Neuronal stem cell (in vitro differentiated cells): ENCODE results near the gene ZNF609.

ENCODE experiments used
- DNase-seq: peaks from one replicate; pipeline ENCODE4 v3.0.0-alpha.2; 2013; ENCODE audit warnings: low spot score
- H2AFZ ChIP-seq: one replicate; pipeline ENCODE4 v1.6.1; 2013; ENCODE audit warnings: mild to moderate bottlenecking, low read length, inconsistent platforms
- H2AK5ac ChIP-seq: 2 replicates; pipeline ENCODE4 v1.6.1; 2013; ENCODE audit warnings: low read depth, mild to moderate bottlenecking, inconsistent platforms, low read length, moderate library complexity, mixed read lengths
- H2BK120ac ChIP-seq: 2 replicates; pipeline ENCODE4 v1.6.1; 2013; ENCODE audit warnings: low read depth, mild to moderate bottlenecking, inconsistent platforms, low read length, moderate library complexity, mixed read lengths
- H2BK12ac ChIP-seq: one replicate; pipeline ENCODE4 v1.6.1; 2013; ENCODE audit warnings: low read length, inconsistent platforms
- H2BK15ac ChIP-seq: 2 replicates; pipeline ENCODE4 v1.6.1; 2013; ENCODE audit warnings: mild to moderate bottlenecking, low read length, inconsistent platforms, mixed read lengths
- H2BK5ac ChIP-seq: one replicate; pipeline ENCODE4 v1.6.1; 2013; ENCODE audit warnings: inconsistent platforms, mild to moderate bottlenecking, low read length, moderate library complexity
- H3K14ac ChIP-seq: one replicate; pipeline ENCODE4 v1.6.1; 2013; ENCODE audit warnings: low read length, inconsistent platforms
- H3K18ac ChIP-seq: 2 replicates; pipeline ENCODE4 v1.6.1; 2013; ENCODE audit warnings: low read length, inconsistent platforms
- H3K23ac ChIP-seq: 2 replicates; pipeline ENCODE4 v1.6.1; 2013; ENCODE audit warnings: low read depth, mild to moderate bottlenecking, mixed read lengths, low read length, inconsistent platforms; ENCODE audit not compliant: poor library complexity
- H3K27ac ChIP-seq: replicated peaks from 3 replicates; pipeline ENCODE4 v1.5.1; 2013; ENCODE audit warnings: low read length, inconsistent platforms
- H3K27me3 ChIP-seq, 3 experiments: 2 replicates each; pipeline ENCODE4 v1.6.1; 2013; ENCODE audit warnings: low read length in 3 of 3, mild to moderate bottlenecking in 2 of 3, inconsistent platforms in 1 of 3, low read depth in 1 of 3, mixed read lengths in 1 of 3, moderate library complexity in 1 of 3; ENCODE audit not compliant: control insufficient read depth in 3 of 3, insufficient read depth in 3 of 3
- H3K36me3 ChIP-seq, 2 donors: replicated peaks in 1 of 2; 2 replicates each; pipeline ENCODE4 v1.6.1; 2013; ENCODE audit warnings: low read length in 2 of 2; ENCODE audit not compliant: control insufficient read depth in 2 of 2, insufficient read depth in 2 of 2
- H3K4ac ChIP-seq: 2 replicates; pipeline ENCODE4 v1.6.1; 2013; ENCODE audit warnings: inconsistent platforms, mild to moderate bottlenecking, low read length, moderate library complexity
- H3K4me1 ChIP-seq, 2 donors: 1 replicate in 1 of 2; 2 replicates in 1 of 2; pipeline ENCODE4 v1.6.1; 2013; ENCODE audit warnings: low read length in 2 of 2, low read depth in 1 of 2; ENCODE audit not compliant: control insufficient read depth in 2 of 2, insufficient read depth in 1 of 2
- H3K4me2 ChIP-seq: one replicate; pipeline ENCODE4 v1.6.1; 2013; ENCODE audit warnings: mild to moderate bottlenecking, low read length, inconsistent platforms; ENCODE audit not compliant: insufficient read depth, poor library complexity, severe bottlenecking
- H3K4me3 ChIP-seq, 2 donors: 2 replicates each; pipeline ENCODE4 v1.5.1; 2013; ENCODE audit warnings: low read length in 2 of 2, mild to moderate bottlenecking in 2 of 2, inconsistent platforms in 1 of 2, moderate library complexity in 1 of 2
- H3K79me1 ChIP-seq: one replicate; pipeline ENCODE4 v1.6.1; 2013; ENCODE audit warnings: low read depth, mild to moderate bottlenecking, inconsistent platforms, low read length, moderate library complexity
- H3K9ac ChIP-seq: one replicate; pipeline ENCODE4 v1.6.1; 2013; ENCODE audit warnings: mild to moderate bottlenecking, low read depth, low read length, inconsistent platforms; ENCODE audit not compliant: poor library complexity
- H3K9me3 ChIP-seq, 2 donors: replicated peaks in 1 of 2; 2 replicates each; pipeline versions ENCODE3 to v1.6.1; 2013; ENCODE audit warnings: low read length in 2 of 2, mild to moderate bottlenecking in 2 of 2, inconsistent platforms in 1 of 2, low read depth in 1 of 2, mixed read lengths in 1 of 2, moderate library complexity in 1 of 2; ENCODE audit not compliant: control insufficient read depth in 2 of 2, insufficient read depth in 1 of 2
- H4K8ac ChIP-seq: one replicate; pipeline ENCODE4 v1.6.1; 2013; ENCODE audit warnings: low read depth, mild to moderate bottlenecking, inconsistent platforms, low read length, moderate library complexity
- H4K91ac ChIP-seq: one replicate; pipeline ENCODE4 v1.6.1; 2013; ENCODE audit warnings: low read length, low read depth, mild to moderate bottlenecking, inconsistent platforms; ENCODE audit not compliant: poor library complexity
- WGBS, 2 donors: extraction: QIAGEN DNeasy Blood & Tissue Kit; methylation state at CpG; one replicate each; pipeline ENCODE4 v1.1.7; 2013; ENCODE audit warnings: missing lambda C conversion rate in 2 of 2, mixed read lengths in 1 of 2; ENCODE audit not compliant: insufficient read length in 2 of 2, insufficient replicate concordance in 1 of 2; ENCODE audit errors: extremely low coverage in 2 of 2; 5-methylcytosine and 5-hydroxymethylcytosine counted together

ZNF609 gene

GRCh38 chr15:64560998-64561397 lies 100.6 kb downstream of the ZNF609 start:
- Histone ChIP-seq H3K18ac (no peak overlapping the region), H3K4ac (no peak overlapping the region), H2BK12ac (no peak overlapping the region), H3K27me3 (no peaks in the 10 kb centered on the region), H2BK5ac (no peak overlapping the region), H4K91ac (no peak overlapping the region), H2AK5ac (no peak overlapping the region), H3K4me2 (no peak overlapping the region), H3K36me3 (peaks cover 0 to 10% of the 10 kb centered on the region in 2 donors), H3K14ac (no peak overlapping the region), H2BK15ac (no peak overlapping the region), H3K4me3 (no peak overlapping the region), H3K79me1 (peaks cover 4% of the 10 kb centered on the region), H3K9ac (no peak overlapping the region), H4K8ac (no peak overlapping the region), H3K4me1 (no peaks in the 10 kb centered on the region), H3K9me3 (no peaks in the 10 kb centered on the region), H2BK120ac (no peak overlapping the region), H2AFZ (no peak overlapping the region), H3K23ac (no peak overlapping the region), H3K27ac (no peak overlapping the region)
- no peak for DNase-seq
- no CpG with 5 or more reads among the region's 2 CpGs for WGBS, 2 donors

- Histone ChIP-seq H3K14ac (no peak overlapping the region), H3K18ac (no peak overlapping the region), H3K4me1 (peaks cover 1 to 5% of the 10 kb centered on the region in 2 donors), H2AK5ac (no peak overlapping the region), H3K4ac (no peak overlapping the region), H3K36me3 (peaks cover 0 to 15% of the 10 kb centered on the region in 2 donors), H3K4me2 (no peak overlapping the region), H4K8ac (no peak overlapping the region), H2BK12ac (no peak overlapping the region), H2AFZ (no peak overlapping the region), H3K27me3 (no peaks in the 10 kb centered on the region), H2BK120ac (no peak overlapping the region), H3K9ac (no peak overlapping the region), H4K91ac (no peak overlapping the region), H3K79me1 (peaks cover 4% of the 10 kb centered on the region), H3K9me3 (no peaks in the 10 kb centered on the region), H3K27ac (no peak overlapping the region), H3K4me3 (no peak overlapping the region), H2BK5ac (no peak overlapping the region), H3K23ac (no peak overlapping the region), H2BK15ac (no peak overlapping the region)
- no peak for DNase-seq
- no CpG with 5 or more reads among the region's 1 CpG for WGBS, 2 donors
Measured at GRCh38 chr15:64562003-64562640, 101.7 kb downstream of the ZNF609 start.

- Histone ChIP-seq H3K4me1 (peaks cover 1 to 5% of the 10 kb centered on the region in 2 donors), H2BK120ac (no peak overlapping the region), H2AK5ac (no peak overlapping the region), H3K36me3 (peaks cover 0 to 15% of the 10 kb centered on the region in 2 donors), H2AFZ (no peak overlapping the region), H3K18ac (no peak overlapping the region), H3K23ac (no peak overlapping the region), H3K9me3 (no peaks in the 10 kb centered on the region), H3K9ac (no peak overlapping the region), H2BK5ac (no peak overlapping the region), H4K91ac (no peak overlapping the region), H2BK12ac (no peak overlapping the region), H3K14ac (no peak overlapping the region), H3K27me3 (no peaks in the 10 kb centered on the region), H3K4ac (no peak overlapping the region), H3K4me2 (no peak overlapping the region), H4K8ac (no peak overlapping the region), H3K27ac (no peak overlapping the region), H2BK15ac (no peak overlapping the region), H3K79me1 (peaks cover 2% of the 10 kb centered on the region), H3K4me3 (no peak overlapping the region)
- WGBS, 2 donors, result no CpG with 5 or more reads among the region's 2 CpGs
- DNase-seq, result no peak
Measured at GRCh38 chr15:64566102-64566501, 105.7 kb downstream of the ZNF609 start.

GRCh38 chr15:64566629-64567427 lies 106.5 kb downstream of the ZNF609 start:
- no peak overlapping the region for H3K23ac ChIP-seq
- H3K27ac ChIP-seq, result no peak overlapping the region

More at GRCh38 chr15:64566629-64567427, 106.5 kb downstream of the ZNF609 start:
- H2BK5ac ChIP-seq, result no peak overlapping the region
- no peak overlapping the region for H3K4me2 ChIP-seq
- peaks cover 2% of the 10 kb centered on the region for H3K79me1 ChIP-seq
- H4K8ac ChIP-seq, result no peak overlapping the region
- WGBS, 2 donors, result no CpG with 5 or more reads among the region's 11 CpGs
- no peak overlapping the region for H2BK15ac ChIP-seq
- H2AK5ac ChIP-seq, result no peak overlapping the region
- no peak overlapping the region for H3K14ac ChIP-seq
- no peak overlapping the region for H3K4ac ChIP-seq
- peaks cover 1 to 5% of the 10 kb centered on the region in 2 donors for H3K4me1 ChIP-seq
- peaks cover 0 to under 1% of the 10 kb centered on the region in 2 donors for H3K9me3 ChIP-seq
- H4K91ac ChIP-seq, result no peak overlapping the region
- no peak overlapping the region for H3K4me3 ChIP-seq
- DNase-seq, result no peak
- peaks cover 0 to 13% of the 10 kb centered on the region in 2 donors for H3K36me3 ChIP-seq
- no peaks in the 10 kb centered on the region for H3K27me3 ChIP-seq
- no peak overlapping the region for H2BK12ac ChIP-seq
- H2AFZ ChIP-seq, result no peak overlapping the region
- no peak overlapping the region for H3K18ac ChIP-seq
- H2BK120ac ChIP-seq, result no peak overlapping the region
- no peak overlapping the region for H3K9ac ChIP-seq
